HG03064 (cell line): ENCODE measurements around the gene SF3B6.
"Not testable (repeated sequence)": the region's sequence is repeated elsewhere in the genome, so short reads cannot be mapped to it uniquely, and the experiment has no call there.

ENCODE experiments used
- ATAC-seq: cut with Tn5 transposase; IDR thresholded peaks from one replicate; pipeline ENCODE4 v1.9.1; 2021; ENCODE audit warnings: low read depth; ENCODE audit not compliant: unreplicated experiment

The SF3B6 gene

DNA sequence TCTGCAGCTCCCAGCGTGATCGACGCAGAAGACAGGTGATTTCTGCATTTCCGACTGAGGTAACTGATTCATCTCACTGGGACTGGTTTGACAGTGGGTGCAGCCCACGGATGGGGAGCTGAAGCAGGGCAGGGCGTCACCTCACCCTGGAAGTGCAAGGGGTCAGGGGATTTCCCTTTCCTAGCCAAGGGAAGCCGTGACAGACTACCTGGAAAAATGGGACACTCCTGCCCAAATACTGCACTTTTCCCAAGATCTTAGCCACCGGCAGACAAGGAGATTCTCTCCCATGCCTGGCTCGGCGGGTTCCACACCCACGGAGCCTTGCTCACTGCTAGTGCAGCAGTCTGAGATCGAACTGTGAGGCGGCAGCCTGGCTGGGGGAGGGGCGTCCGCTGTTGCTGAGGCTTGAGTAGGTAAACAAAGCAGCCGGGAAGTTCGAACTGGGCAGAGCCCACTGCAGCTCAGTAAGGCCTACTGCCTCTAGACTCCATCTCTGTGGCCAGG is 19.1 kb upstream of the SF3B6 start:
- ATAC-seq: not testable (repeated sequence)

DNA sequence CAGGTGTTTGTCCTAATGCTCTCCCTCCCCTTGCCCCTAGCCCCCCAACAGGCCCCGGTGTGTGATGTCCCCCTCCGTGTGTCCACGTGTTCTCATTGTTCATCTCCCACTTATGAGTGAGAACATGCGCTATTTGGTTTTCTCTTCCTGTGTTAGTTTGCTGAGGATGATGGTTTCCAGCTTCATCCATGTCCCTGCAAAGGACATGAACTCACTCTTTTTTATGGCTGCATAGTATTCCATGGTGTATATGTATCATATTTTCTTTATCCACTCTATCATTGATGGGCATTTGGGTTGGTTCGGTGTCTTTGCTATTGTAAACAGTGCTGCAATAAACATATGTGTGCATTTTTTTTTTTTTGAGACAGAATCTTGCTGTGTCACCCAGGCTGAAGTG is 17.1 kb upstream of the SF3B6 start:
- not testable (repeated sequence) for ATAC-seq

DNA sequence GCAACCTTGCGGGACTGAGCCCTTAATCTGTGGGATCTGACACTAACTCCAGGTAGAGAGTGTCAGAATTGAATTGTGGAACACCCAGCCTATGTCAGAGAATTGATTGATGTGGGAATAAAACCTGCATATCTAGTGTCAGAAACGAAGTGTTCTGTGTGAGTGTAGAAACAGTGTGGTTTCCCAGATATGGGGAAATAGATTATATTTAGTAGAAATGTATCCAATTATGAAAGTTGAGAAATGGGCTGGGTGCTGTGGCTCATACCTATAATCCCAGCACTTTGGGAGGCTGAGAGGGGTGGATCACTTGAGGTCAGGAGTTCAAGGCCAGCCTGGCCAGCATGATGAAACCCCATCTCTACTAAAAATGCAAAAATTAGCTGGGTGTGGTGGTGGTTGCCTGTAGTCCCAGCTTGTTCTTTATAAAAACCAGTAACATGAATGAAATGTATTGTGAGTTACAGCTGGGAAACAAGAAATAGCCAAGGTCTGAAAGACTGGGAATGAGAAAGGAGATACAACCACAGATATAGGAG is 12.8 kb upstream of the SF3B6 start:
- ATAC-seq: no peak

DNA sequence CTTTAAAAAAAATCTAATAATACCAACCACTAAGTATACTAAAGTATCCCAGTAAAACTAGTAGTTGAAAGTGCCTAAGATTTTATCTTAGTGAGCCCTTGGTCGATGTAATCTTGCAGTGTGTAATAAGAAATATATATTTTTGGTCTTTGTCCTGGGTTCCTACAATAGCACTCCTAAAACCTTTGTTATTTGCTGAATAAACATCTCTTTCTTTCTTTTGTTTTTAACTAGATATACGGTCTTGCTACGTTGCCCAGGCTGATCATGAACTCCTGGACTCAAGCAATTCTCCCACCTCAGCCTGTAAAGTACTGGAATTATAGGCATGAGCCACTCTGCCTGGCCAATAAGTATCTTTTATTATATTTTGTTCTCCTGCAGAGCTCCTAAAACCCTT is 10.9 kb upstream of the SF3B6 start:
- ATAC-seq: no peak

DNA sequence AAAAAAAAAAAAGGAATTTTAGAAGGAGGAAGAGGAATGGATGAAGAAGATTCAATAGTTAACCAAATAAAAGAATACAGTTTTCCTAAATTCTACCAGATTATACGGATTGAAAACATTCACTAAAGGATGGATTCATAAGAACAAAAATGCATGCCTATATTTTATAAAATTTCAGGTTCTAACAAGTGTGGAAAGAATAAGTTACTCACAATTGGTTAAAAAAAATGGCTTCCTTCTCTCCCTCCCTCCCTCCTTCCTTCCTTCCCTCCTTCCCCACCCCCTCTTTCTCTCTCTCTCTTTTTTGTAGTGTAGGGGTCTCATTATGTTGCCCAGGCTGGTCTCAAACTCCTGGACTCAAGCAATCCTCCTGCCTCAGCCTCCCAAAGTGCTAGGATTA is 10.1 kb upstream of the SF3B6 start:
- no peak for ATAC-seq

DNA sequence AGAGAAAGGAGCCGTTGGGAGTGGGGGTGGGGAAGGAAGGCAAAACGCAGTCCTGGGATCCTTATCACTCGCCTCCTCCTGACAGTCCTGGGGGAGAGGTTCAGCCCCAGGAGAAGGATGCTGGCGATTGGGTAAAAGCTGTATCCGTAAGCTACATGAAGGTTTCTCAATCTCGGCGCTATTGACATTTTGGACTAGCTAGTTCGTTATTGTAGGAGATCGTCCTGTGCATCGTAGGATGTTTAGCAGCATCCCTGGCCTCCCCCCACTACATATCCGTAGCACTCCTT is 9.0 kb upstream of the SF3B6 start:
- no peak for ATAC-seq

DNA sequence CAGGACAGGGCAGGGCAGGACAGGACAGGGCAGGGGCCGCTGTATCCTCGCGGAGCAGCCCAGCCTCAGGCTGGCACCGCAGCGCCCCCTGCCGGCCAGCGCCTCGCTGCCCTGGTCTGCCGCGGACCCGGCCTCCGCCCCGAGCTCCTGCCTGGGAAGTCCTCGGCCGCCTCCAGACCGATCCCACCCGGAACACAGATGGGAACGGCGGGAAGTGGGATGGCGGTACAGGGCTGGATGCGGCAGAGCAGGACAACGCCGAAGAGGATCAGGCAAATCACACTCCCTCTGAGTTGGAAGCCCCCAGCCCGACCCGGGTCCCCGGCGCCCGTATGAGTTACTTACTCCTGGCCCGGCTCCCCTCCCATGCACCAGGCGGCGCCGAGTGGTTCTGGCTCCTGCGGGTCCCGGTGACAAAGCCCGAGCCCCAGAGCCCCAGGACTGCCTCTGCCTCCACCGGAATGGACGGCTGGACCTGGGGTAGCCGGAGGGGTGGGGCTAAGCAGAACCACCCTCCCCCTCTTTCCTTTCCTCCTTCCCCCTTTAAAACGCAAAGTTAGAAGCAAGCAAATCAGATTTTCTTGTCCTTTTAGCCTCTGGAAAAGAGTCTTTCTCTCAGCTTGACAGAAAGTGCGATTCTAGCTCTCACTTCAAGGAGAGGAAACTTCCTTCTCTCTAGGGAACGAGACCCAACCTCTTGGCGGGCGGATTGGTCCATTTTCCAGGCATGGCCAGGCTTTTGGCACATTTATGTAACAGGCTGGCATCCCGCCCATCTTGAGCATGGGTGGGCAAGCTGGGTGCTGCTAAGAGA is 8.5 kb upstream of the SF3B6 start, which contains the start of gene TP53I3:
TP53I3 (minus strand) TSS at position 449 of the 814 bp plus-strand sequence. CDS start 508 bp downstream, outside the sequence.
- peak; percentile 76 for ATAC-seq

DNA sequence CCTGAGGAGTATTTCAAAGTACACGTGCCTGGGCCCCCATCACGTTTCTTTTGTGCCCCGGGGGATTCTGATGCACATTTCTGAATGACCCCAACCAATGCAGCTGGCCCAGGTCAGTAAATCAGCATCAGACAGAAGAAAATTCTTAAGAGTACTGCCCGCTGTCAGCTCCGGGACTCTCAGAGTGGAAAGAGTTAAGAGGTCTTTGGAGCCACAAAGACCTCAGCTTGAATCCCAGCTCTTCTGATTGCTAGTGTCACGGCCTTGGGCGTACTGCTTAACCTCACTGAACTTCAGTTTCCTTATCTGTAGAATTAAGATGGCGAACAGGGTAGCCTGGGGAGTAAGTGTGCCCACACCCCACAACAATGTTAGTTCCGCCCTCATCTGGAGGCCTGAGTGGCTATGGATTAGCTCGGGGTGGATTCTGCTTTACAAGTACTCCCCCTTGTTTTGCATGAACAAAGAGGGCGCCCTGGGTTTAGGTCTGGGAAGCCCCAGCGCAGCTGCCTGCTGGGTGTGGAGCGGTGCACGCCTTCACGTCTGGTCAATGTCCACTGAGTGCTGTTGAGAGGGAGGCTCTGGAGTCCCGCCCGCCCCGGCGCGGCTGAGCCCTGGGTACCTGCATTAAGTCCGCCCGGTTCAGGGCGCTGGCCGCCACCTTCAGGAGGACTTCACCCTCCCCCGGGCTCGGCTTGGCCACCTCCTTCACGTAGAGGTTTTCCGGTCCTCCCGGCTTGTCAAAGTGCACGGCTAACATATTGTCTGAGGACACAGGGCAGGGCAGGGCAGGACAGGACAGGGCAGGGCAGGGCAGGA is 7.7 kb upstream of the SF3B6 start:
- peak; percentile 60 for ATAC-seq

DNA sequence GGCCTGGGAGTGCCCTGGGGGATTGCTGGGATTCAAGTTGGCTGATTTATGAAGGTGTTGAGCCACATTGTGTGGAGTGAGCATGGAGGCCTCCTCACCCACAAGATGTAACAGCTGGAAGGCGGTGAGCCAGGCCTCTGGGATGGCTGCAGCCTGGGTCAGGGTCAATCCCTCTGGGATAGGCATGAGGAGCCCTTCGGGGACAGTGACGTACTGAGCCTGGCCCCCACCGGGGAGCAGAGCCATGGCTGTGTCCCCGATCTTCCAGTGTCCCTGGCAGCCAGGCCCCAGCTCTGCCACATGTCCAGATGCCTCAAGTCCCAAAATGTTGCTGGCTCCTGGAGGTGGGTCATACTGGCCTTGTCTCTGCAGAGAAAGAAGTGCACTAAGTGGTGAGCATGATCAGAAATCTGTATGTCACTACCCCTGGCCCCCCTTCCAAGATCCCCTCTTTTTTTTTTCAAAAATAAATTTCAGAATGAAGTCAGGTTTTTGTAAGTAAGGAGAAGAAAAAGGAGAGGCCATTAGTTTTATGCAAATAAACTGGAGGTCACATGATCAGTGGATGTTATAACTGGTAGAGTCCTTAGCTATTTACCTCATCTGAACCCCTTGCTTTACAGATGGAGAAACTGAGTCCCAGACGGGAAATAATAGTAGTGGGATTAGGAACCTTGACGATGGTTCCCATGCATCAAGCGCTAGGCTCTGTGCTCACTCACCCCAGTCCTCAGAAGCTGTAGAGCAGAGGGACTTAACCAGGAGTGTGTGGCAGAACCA is 6.9 kb upstream of the SF3B6 start:
- no peak for ATAC-seq

DNA sequence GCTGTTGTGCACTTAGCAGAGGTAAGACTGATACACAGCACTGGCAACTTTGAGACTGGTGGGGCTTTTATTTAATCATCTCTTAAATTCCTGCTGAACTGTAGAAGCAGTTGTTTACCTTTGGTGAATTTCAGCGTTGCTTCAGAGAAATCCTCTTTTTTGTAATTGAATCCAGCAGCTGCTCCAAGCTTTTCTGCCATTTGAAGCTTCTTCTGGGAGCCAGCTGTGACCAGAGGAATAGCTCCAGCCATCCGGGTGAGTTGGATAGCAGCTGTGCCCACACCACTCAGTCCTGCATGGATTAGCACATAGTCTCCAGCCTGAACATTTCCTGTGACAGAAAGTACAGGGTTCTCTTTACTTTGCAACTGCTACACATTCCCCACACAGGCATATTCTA is 4.6 kb upstream of the SF3B6 start:
- no peak for ATAC-seq

DNA sequence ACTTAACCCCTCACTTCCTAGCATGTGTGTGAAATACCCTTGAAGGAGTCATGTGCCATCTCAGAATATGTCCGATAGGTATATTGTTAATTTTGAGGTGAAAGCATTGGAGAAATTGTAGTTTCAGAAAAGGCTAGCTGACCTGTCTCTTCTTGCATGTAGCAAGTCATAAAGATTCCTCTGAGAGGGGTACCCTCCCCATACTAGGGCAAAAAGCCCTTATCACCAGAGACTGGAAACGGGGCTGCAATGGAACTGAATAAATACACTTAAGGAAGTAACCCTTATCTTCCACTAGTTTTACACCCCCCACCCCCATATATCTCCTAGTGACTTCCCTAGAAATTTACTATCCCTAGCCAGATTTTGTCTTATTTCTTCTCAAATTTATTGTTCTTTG is 1.8 kb upstream of the SF3B6 start:
- ATAC-seq: no peak

DNA sequence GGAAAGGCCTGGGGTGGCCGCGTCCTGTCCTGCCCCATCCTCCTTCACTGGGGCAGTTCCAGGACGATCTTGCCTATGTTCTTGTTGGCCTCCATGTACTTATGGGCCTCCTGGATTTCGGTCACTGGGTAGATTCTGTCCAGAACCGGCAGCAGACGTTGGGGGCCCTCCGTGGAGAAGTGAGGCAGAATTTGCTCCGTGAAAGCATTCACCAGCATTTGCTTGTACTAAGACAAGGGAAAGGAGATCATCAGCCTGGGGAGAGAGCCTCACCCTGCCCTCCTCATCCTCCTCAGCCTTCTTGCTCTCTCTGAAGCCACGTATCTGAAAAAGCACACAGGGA is 1.4 kb upstream of the SF3B6 start:
- ATAC-seq: no peak

DNA sequence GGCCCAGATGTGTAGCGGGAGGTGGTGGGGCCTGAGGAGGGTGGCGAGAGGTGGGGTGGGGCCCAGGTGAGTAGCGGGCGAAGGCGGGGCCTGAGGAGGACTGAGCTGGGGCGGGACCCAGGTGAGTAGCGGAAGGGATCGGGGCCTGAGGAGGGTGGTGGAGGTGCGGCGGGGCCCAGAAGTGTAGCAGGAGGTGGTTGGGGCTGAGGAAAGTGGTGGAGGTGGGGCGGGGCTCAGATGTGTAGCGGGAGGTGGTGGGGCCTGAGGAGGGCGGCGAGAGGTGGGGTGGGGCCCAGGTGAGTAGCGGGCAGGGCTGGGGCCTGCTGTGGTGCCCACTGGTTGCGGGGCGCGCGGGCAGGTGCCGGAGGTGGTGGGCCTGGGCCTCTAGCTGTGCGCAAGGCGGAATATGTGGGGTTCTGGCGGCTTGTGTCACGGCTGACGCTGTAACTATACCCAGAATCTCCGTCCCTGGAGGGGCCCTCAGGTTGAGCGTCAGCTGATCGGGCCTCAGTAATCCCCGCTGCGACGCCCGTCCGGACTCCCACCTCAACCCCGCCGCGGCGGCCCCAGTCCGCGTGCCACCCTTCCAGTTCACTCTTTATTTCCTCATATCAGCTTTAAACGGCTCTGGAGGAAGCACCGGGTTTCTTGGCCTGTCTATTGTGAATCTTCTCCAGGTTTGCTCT is 866 bp upstream of the SF3B6 start:
- ATAC-seq: peak; percentile 18

DNA sequence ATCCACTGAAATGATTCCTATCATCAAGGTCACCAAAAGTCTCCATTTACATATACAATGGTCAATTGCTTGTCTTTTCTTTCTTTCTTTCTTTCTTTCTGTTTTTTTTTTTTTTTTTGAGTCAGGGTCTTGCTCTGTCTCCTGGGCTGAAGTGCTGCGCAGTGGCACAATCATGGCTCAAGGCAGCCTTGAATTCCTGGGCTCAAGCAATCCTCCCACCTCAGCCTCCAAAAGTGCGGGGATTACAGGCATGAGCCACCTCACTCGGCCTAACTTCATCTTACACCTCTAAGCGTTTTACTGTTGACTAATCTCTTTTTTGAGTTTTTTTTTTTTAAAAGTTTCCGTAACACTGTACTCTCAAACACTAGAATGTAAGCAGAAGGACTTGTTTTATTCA is 867 bp downstream of the SF3B6 start:
- ATAC-seq: no peak

DNA sequence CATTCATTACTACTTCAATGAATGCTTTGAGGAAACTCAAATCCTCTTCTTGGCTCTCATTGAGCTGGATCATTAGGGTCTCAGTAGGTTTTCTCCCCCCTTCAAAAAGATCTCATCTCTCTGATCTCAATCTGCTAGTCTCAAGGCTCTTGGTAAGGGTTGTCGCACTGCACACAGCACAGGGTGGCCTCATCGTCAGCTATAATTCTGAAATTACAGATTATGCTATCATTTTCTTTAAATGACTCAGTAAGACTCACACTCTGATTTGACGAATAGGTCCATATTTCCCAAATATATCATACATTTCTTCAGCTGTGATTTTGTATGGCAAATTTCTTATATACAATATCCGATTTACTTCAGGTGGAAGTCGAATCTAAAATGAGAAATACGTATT is 2.3 kb downstream of the SF3B6 start:
- no peak for ATAC-seq

DNA sequence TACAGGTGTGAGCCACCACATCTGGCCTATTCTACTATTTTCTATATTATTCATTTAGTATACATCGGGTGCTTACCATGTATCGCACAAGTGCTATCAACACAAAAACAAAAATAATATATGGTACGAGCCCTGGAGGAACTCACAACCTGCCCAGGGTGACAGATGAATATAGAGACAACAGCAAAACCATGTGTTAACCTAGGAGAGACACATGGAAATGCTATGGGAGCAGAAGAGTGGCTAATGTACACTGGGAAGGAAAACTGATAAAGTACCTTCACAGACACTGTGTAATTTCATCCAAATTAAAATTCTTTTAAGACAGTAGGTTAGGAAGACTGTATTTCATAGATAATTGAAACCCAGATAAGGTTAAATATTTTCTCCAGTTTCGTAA is 3.9 kb downstream of the SF3B6 start:
- ATAC-seq: no peak

DNA sequence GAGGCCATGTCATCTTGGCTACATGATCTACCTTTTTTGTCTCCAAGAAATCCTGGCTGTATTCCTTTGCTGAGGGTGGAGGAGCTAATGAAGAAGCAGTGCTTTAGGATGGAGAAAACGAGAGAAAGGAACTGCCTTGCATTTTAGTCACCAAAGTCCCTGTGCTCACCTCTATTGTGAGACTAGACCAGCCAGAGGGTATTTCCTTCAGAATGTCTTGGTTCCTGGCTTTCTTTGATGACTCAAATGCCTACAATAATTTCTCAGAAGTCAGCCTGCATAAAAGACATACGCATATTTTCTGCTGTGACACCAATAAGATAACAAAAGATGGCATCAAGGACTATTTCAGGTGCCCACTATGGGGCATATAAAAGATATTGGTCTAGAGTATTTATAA is 10.8 kb downstream of the SF3B6 start:
- no peak for ATAC-seq

DNA sequence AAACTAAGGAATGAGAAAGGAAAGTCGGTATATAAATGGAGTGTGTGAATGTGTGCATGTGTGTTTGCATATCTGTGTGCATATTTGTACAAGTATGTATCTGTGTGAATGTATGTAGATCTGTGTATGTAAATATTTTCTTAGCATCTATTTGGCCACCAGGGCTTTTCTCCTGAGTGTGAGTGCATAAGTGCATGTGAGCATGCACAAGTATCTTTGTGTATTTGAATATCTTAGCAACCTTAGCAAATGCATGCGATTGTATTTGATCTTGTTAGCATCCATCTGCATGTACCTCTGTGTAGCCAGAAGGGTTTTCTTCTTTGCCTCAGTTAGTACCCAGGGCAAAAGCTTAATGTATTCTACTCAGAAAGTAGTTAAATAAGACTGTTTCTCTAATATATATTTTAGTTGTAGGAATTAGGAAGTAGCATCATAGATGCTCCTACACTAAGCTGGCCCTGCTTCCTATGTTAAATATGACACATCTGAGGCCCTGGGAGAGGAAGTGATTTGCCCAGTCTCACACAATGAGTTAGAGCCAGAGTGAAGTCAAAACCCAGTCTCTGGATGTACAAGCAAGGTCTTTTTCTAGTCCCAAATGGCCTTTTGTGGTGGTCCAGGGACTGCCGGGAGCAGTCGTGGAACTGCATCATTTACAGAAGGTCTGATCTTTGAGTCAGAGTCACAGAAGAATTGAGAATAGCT is 17.4 kb downstream of the SF3B6 start:
- ATAC-seq: no peak

DNA sequence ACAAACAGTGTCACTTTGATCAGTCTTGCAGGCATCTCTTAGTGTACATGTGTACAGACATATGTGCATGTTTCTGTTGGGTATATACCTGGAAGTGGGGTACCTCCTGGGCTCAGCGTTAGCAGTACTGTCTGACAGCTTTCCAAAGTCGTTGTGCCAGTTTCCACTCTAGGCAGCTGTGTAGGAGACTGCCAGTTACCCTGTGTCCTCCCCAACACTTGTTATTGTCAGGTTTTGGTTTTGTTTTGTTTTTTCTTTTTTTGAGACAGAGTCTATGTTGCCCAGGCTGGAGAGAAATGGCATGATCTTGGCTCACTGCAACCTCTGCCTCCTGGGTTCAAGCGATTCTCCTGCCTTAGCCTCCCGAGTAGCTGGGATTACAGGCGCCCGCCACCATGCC is 20.4 kb downstream of the SF3B6 start:
- no peak for ATAC-seq
